Peyer's patch (tissue), 4 donors: Measurements from ENCODE around the gene TULP4. TPM values are rescaled to one million over a fixed set of nuclear protein-coding genes. Genes with fewer than 3 reads are reported as not detected.

ENCODE experiments used
- DNase-seq, 3 donors: peaks; one replicate each; pipeline ENCODE4 v3.0.0-alpha.2; 2017 to 2019
- H3K27ac ChIP-seq, 4 donors: fragments of 200-600 bp; sonication (generic); one replicate each; pipeline ENCODE4 v1.5.1; 2016 to 2019
- H3K27me3 ChIP-seq, 2 donors: fragments of 200-600 bp; sonication (generic); one replicate each; pipeline ENCODE4 v1.5.1; 2019
- H3K36me3 ChIP-seq, 3 donors: fragments of 200-600 bp; sonication (generic); one replicate each; pipeline ENCODE4 v1.5.1; 2016 to 2019
- H3K4me1 ChIP-seq, 4 donors: fragments of 200-600 bp; sonication (generic); one replicate each; pipeline ENCODE4 v1.5.1; 2016 to 2019
- H3K4me3 ChIP-seq, 4 donors: fragments of 200-600 bp; sonication (generic); 1 replicate in 3 of 4; 2 replicates in 1 of 4; pipeline ENCODE4 v1.5.1; 2016 to 2019; ENCODE audit warnings: mild to moderate bottlenecking in 1 of 4
- H3K9me3 ChIP-seq, 4 donors: fragments of 200-600 bp; sonication (generic); one replicate each; pipeline ENCODE4 v1.5.1; 2016 to 2019; ENCODE audit warnings: mild to moderate bottlenecking in 1 of 4
- POLR2A ChIP-seq, 2 donors: fragments of 450-650 bp; IDR thresholded peaks; one replicate each; pipeline ENCODE4 v1.5.1; 2017; ENCODE audit warnings: antibody characterized with exemption in 2 of 2, mild to moderate bottlenecking in 2 of 2, moderate library complexity in 2 of 2
- total RNA-seq, 4 donors: library from RNA; depleted of rRNA; stranded (reverse); fragments of >200 nt; gene quantifications; one replicate each; pipeline ENCODE4 v1.1.0, GENCODE V29; 2016
- TF ChIP-seq, protein P1 (sequence below), 6 experiments: fragments of 450-650 bp in 4 of 6; fragments of 200-600 bp in 2 of 6; sonication (generic) in 1 of 6; IDR thresholded peaks; one replicate each; pipeline ENCODE4 v1.5.1; 2017 to 2019; ENCODE audit warnings: antibody characterized with exemption in 6 of 6, mild to moderate bottlenecking in 3 of 6, moderate library complexity in 1 of 6

Gene TULP4
- total RNA-seq, 4 donors from 2014 or later, result 197 to 268 (median 206) TPM

DNA sequence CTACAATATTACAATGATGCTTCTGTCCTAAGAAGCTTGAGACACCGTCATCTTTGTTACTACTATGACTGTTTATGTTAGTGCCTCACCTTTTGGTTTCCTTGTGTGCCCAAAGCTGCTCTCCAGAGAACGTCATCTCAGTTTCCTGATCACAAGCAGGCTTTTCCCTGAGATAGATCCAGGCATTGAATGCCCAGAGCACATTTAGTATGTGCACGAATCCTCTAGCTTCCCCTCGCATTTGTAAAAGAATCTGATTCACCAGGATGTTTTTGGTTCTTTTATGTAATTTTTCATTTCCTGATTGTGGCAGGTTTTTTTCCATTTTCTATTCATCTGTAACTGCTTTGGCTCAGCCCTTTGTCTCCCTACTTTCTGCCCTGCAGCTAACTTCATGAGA lies 147.5 kb downstream of the TULP4 start:
- Histone ChIP-seq H3K27me3 (no peaks in the 10 kb centered on the region), H3K4me1 (no peaks in the 10 kb centered on the region), H3K27ac (no peak overlapping the region), H3K4me3 (no peak overlapping the region), H3K9me3 (no peaks in the 10 kb centered on the region), H3K36me3 (peaks cover 0 to 46% (median 0%) of the 10 kb centered on the region in 3 donors)
- TF ChIP-seq, protein P1, sequence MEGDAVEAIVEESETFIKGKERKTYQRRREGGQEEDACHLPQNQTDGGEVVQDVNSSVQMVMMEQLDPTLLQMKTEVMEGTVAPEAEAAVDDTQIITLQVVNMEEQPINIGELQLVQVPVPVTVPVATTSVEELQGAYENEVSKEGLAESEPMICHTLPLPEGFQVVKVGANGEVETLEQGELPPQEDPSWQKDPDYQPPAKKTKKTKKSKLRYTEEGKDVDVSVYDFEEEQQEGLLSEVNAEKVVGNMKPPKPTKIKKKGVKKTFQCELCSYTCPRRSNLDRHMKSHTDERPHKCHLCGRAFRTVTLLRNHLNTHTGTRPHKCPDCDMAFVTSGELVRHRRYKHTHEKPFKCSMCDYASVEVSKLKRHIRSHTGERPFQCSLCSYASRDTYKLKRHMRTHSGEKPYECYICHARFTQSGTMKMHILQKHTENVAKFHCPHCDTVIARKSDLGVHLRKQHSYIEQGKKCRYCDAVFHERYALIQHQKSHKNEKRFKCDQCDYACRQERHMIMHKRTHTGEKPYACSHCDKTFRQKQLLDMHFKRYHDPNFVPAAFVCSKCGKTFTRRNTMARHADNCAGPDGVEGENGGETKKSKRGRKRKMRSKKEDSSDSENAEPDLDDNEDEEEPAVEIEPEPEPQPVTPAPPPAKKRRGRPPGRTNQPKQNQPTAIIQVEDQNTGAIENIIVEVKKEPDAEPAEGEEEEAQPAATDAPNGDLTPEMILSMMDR (IDR thresholded peaks at IDR 0.05), result no peak
- no peak for TF ChIP-seq POLR2A (IDR thresholded peaks at IDR 0.05)
- DNase-seq, result no peak

DNA sequence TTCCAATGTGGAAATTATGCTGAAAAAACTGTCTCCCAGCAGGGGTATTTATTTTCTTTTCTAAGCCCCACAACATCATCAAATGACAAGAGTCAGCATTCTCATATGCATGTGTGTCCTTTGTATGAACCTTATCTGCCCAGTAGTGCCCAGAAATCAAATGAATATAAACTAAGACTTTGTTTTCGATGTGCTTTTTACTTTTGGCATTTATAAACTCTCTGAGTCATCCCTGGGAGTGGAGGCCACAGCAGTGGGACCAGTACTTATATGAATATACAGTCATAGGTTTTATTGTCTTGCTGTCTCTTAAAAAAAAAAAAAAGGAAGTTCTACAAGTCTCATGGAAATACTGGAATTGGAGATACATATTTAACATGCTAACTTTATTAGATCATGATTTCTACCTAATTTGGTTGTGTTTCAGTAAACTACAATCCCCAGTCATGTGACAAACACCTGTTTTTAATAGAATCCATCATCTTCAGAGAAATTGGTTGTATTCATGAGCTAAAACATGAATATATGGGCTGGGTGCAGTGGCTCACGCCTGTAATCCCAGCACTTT lies 148.4 kb downstream of the TULP4 start:
- Histone ChIP-seq H3K4me1 (no peaks in the 10 kb centered on the region), H3K27me3 (no peaks in the 10 kb centered on the region), H3K27ac (no peak overlapping the region), H3K9me3 (no peaks in the 10 kb centered on the region), H3K36me3 (peaks cover 0 to 46% (median 0%) of the 10 kb centered on the region in 3 donors), H3K4me3 (no peak overlapping the region)
- DNase-seq, result no peak
- no peak for TF ChIP-seq POLR2A (IDR thresholded peaks at IDR 0.05)
- TF ChIP-seq, protein P1 (IDR thresholded peaks at IDR 0.05), result no peak

DNA sequence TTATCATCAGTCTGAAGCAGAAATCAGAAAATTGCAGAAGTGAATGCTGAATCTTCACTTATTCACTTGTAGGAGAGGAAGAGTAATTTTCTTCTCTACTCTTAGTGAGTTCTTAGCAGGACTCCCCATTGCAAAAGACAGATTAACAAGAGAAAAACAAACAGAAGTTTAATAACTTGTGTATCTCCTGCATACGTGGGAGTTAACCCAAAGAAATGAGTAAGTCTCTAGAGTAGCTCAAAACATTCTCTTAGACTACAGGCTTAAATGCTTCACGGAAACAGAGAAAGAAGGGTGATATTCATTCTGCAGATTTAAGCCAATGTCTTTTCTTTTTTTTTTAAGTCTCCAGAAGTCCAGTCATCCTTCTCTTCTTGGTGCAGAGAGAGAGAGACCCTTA lies 149.7 kb downstream of the TULP4 start:
- Histone ChIP-seq H3K27me3 (no peaks in the 10 kb centered on the region), H3K36me3 (peaks cover 0 to 46% (median 0%) of the 10 kb centered on the region in 3 donors), H3K9me3 (no peaks in the 10 kb centered on the region), H3K4me3 (no peak overlapping the region), H3K27ac (no peak overlapping the region), H3K4me1 (no peaks in the 10 kb centered on the region)
- no peak for TF ChIP-seq POLR2A (IDR thresholded peaks at IDR 0.05)
- TF ChIP-seq, protein P1 (IDR thresholded peaks at IDR 0.05), result no peak
- no peak for DNase-seq

DNA sequence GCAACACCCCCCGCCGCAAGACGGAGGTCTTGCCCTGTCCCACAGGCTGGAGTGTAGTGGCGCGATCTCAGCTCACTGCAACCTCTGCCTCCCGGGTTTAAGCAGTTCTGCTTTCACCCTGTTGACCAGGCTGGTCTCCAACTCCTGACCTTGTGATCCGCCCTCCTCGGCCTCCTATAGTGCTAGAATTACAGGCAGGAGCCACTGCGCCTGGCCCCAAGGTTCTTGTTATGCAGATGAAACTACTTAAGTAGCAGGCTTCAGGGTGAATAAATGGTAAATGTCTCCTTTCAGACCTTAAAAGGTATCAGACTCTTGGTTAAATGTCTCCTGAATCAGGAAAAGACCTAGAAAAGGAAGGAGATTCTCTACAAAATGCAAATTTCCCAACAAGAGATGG lies 152.2 kb downstream of the TULP4 start:
- H3K36me3 ChIP-seq, result peaks cover 0 to 34% (median 0%) of the 10 kb centered on the region in 3 donors
- TF ChIP-seq POLR2A (IDR thresholded peaks at IDR 0.05), result no peak
- TF ChIP-seq, protein P1 (IDR thresholded peaks at IDR 0.05), result no peak
- no peak overlapping the region for H3K4me3 ChIP-seq
- H3K4me1 ChIP-seq, result no peaks in the 10 kb centered on the region
- DNase-seq, result no peak
- no peak overlapping the region for H3K27ac ChIP-seq
- no peaks in the 10 kb centered on the region for H3K9me3 ChIP-seq
- no peaks in the 10 kb centered on the region for H3K27me3 ChIP-seq

DNA sequence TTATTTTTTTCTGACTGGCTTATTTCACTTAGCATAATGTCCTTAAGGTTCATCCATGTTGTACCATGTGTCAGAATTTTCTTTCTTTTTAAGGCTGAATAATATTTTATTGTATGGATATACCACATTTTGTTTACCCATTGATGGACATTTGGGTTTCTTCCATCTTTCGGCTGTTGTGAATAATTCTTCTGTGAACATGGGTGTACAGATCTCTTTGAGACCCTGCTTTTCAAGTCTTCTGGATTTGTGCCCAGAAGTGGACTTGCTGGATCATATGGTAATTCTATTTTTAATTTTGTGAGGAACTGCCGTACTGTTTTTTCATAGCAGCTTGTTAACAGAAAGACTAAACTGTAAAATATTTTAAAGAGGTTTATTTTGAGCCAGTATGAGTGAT lies 153.0 kb downstream of the TULP4 start:
- Histone ChIP-seq H3K9me3 (no peaks in the 10 kb centered on the region), H3K4me1 (no peaks in the 10 kb centered on the region), H3K27me3 (no peaks in the 10 kb centered on the region), H3K36me3 (peaks cover 0 to 31% (median 0%) of the 10 kb centered on the region in 3 donors), H3K27ac (no peak overlapping the region), H3K4me3 (no peak overlapping the region)
- TF ChIP-seq POLR2A (IDR thresholded peaks at IDR 0.05), result no peak
- TF ChIP-seq, protein P1 (IDR thresholded peaks at IDR 0.05), result no peak
- no peak for DNase-seq

DNA sequence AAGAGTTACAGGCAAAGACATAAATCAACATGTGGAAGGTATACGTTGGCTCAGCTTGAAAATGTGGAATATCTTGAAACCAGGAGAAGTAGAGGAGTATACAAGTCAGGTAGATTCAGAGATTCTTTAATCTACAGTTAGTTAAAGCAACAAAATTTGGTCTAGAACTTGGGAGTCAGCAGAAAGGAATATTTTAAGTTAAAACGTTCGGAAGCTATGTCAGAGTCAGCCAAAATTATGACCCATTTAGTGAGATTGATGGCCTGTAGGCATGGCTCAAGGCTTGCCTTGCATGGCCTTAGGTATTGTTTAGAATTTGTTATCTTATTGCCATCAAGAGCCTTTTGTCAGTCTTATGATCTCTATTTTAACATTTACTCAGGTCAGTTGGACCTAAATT lies 153.5 kb downstream of the TULP4 start:
- DNase-seq, result no peak
- Histone ChIP-seq H3K4me1 (no peaks in the 10 kb centered on the region), H3K27ac (no peak overlapping the region), H3K36me3 (peaks cover 0 to 31% (median 0%) of the 10 kb centered on the region in 3 donors), H3K9me3 (no peaks in the 10 kb centered on the region), H3K27me3 (no peaks in the 10 kb centered on the region), H3K4me3 (no peak overlapping the region)
- no peak for TF ChIP-seq POLR2A (IDR thresholded peaks at IDR 0.05)
- TF ChIP-seq, protein P1 (IDR thresholded peaks at IDR 0.05), result no peak
